Muscle of leg (tissue), 11 donors: ENCODE data around the gene KMT2D. TPM values are rescaled to one million over a fixed set of nuclear protein-coding genes. Genes with fewer than 3 reads are reported as not detected.
A peak's percentile ranks its signal among the peaks of the same experiment; 100 is the strongest.

Experiments used
- DNase-seq: peaks from one replicate; pipeline ENCODE4 v3.0.0; 2013
- H3K27ac ChIP-seq: one replicate; pipeline ENCODE4 v1.5.1; 2013; ENCODE audit warnings: mild to moderate bottlenecking, low read length, control low read depth
- H3K27me3 ChIP-seq: one replicate; pipeline ENCODE4 v1.6.1; 2013; ENCODE audit warnings: low read length; ENCODE audit not compliant: control insufficient read depth, insufficient read depth
- H3K36me3 ChIP-seq: one replicate; pipeline ENCODE4 v1.6.1; 2013; ENCODE audit warnings: low read length; ENCODE audit not compliant: control insufficient read depth, insufficient read depth
- H3K4me1 ChIP-seq: one replicate; pipeline ENCODE4 v1.6.1; 2013; ENCODE audit warnings: low read length; ENCODE audit not compliant: control insufficient read depth, insufficient read depth
- H3K4me3 ChIP-seq: one replicate; pipeline ENCODE4 v1.5.1; 2013; ENCODE audit warnings: low read length, control low read depth
- H3K9me3 ChIP-seq: replicated peaks from 2 replicates; pipeline ENCODE4 v1.6.1; 2013; ENCODE audit warnings: low read depth, low read length; ENCODE audit not compliant: control insufficient read depth
- WGBS: methylation state at CpG from one replicate; pipeline ENCODE4 v1.1.5; 2013; ENCODE audit warnings: missing lambda C conversion rate; ENCODE audit not compliant: insufficient coverage; 5-methylcytosine and 5-hydroxymethylcytosine counted together
- polyA plus RNA-seq, 8 donors: library from polyadenylated mRNA; unstranded; fragments of 120-200 nt; gene quantifications; one replicate each; pipeline versions ENCODE4 v1.2.1 to v1.2.3, GENCODE V29; 2013; ENCODE audit warnings: inconsistent platforms in 1 of 8, low replicate concordance in 1 of 8; ENCODE audit not compliant: insufficient read length in 8 of 8, insufficient read depth in 1 of 8
- total RNA-seq: library from RNA; stranded (reverse); fragments of 120-200 nt; gene quantifications from one replicate; pipeline ENCODE4 v1.2.4, GENCODE V29; 2013

Gene KMT2D
- total and polyA plus RNA-seq, 9 donors: 25.6 to 58.0 (median 44.2) TPM

DNA sequence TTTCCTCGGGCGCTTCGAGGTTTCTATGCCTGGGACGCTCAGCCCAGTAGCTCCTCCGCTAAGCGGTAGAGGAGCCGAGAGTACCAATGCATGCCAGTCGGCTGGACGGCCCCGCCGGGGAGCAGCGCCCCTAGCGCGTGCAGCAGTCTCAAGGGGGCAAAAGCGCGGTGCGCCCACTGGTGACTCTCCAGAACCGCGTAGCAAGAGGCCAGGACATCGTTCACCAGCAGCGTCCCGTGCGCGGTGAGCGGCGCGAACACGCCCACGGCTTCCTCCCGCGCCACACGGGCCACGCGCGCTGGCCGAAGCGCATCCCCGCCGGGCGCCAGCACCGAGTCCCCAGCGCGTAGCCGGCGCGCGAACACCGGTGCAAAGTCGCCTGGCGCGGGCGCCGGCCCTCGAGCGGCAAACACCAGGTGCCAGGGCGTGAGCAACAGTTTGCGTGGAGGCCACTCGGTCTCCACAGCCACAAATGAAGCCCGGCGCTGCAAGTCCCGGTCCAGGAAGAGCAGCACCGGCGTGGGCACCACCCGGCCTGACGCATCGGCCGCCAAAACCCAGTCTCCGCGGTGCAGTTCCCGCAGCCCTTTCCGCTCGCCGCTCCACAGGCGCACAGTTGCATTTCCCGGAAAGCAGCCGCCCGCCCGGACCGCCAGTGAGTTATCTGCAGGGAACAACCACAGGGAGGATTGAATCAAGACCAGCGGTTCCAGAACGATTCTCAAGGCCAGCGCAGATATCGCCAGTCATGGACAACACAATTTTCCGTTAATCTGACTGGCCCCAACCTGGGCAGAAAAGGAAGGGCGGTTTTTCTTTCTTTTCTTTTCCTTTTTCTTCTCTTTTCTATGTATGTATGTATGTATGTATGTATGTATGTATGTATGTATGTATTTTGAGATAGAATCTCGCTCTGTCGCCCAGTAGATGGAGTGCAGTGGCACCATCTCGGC is 29.5 kb upstream of the KMT2D start:
- DNase-seq: peak; percentile 62
- Histone ChIP-seq H3K36me3 (no peaks in the 10 kb centered on the region), H3K4me3 (peak overlapping the region; percentile 36), H3K27me3 (peaks cover 71% of the 10 kb centered on the region), H3K4me1 (peaks cover 60% of the 10 kb centered on the region), H3K27ac (no peak overlapping the region), H3K9me3 (no peaks in the 10 kb centered on the region)
- WGBS: under 1% methylated on average over 80 of the region's 88 CpGs

DNA sequence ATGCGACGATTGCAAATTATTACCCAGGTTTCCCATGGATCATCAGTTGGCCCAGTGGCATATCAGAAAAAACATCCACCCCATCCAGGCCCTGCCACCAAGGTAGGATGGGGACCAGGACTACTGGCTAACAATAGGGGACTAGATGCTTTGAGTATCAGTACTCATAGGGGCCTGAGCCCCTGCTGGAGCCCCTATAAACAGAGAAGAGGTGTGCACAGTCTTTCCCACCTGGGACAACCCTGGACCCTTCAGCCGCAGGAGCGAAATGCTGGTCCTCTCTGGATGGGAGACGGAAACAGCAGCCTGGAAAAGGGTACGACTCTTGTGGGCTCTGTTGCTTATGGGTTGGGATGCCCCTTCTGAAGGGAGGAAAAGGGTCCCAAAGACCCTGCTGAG is 28.3 kb upstream of the KMT2D start:
- no peaks in the 10 kb centered on the region for H3K36me3 ChIP-seq
- no peak overlapping the region for H3K4me3 ChIP-seq
- peaks cover 49% of the 10 kb centered on the region for H3K4me1 ChIP-seq
- no peak for DNase-seq
- peaks cover 59% of the 10 kb centered on the region for H3K27me3 ChIP-seq
- WGBS: 68% methylated on average over 4 of the region's 6 CpGs
- H3K27ac ChIP-seq: no peak overlapping the region
- H3K9me3 ChIP-seq: no peaks in the 10 kb centered on the region

DNA sequence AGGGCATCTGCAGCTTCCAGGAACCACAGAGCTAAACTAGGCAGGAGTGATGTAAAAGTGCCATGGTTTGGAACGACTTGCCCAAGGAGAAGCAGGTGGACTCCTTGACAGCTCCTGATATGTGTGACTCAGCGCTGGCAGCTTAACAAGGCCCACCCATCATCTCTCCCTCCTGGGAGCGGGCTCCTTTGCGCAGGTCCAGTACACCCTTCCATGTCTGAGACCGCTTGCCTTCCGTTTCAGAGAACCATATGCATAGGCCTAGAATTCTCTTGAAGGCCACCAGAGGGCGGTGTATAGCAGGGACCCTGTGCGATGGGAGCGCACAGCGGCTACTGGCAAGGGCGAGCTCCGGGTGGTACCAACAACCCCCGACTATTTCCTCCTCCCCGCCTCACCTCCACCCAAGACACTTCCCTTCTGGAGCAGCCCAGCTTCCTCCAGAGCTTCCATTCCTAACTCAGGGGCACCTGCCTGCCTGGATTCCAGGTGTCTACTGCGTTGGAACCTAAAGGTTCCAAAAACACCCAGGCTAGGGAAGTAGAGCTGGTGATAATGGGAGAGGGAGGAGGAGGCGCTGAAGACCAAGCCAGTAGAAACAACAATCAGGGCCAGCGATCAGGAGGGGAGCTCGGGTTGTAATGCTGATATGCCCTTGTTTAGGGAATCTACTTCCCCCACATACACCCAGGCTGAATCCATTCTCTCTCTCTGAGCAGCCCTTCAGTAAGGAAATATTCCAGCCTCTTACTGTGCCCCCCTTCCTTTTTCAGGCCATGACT is 27.7 kb upstream of the KMT2D start:
- peak overlapping the region; percentile 10 for H3K4me3 ChIP-seq
- H3K36me3 ChIP-seq: no peaks in the 10 kb centered on the region
- H3K4me1 ChIP-seq: peaks cover 44% of the 10 kb centered on the region
- under 1% methylated on average over 14 of the region's 18 CpGs for WGBS
- H3K27ac ChIP-seq: no peak overlapping the region
- H3K27me3 ChIP-seq: peaks cover 53% of the 10 kb centered on the region
- no peaks in the 10 kb centered on the region for H3K9me3 ChIP-seq
- peak; percentile 88 for DNase-seq

DNA sequence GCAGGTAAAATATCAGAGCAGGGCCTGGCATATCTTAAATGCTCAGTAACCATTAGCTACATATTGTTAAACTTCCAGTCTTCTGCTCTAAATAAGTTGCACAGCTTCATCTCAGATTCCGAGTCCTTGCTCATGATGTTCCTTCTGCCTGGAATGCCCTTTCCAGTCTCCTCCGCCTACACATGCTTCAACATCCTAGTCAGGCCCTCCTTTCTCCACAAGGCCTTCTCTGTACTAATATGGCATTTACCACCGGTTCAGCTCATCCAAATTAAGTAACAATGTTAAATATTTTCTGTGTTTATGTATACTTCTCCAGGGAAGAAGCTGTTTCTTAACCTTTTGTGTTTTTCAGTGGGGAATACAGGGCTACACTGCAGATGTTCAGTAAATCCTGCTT is 25.5 kb upstream of the KMT2D start:
- no peak for DNase-seq
- Histone ChIP-seq H3K4me3 (no peak overlapping the region), H3K27me3 (peaks cover 31% of the 10 kb centered on the region), H3K4me1 (peaks cover 29% of the 10 kb centered on the region), H3K9me3 (no peaks in the 10 kb centered on the region), H3K27ac (no peak overlapping the region), H3K36me3 (no peaks in the 10 kb centered on the region)
- WGBS: 82% methylated on average over 1 of the region's 3 CpGs

DNA sequence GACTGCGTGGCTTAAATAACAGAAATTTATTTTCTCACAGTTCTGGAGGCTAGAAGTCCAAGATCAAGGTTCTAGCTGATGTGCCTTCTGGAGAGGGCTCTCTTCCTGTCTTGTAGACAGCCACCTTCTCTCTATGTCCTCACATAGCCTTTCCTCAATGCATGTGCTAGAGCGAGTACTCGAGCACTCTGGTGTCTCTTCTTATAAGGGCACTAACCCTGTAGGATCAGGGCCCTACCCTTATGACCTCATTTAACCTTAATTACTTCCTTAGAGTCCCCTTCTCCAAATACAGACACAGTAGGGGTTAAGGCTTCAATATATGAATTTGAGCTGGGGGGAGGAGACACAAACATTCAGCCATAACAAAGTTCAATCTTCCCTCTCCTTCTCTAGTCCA is 23.8 kb upstream of the KMT2D start:
- no peaks in the 10 kb centered on the region for H3K36me3 ChIP-seq
- no peaks in the 10 kb centered on the region for H3K9me3 ChIP-seq
- H3K27me3 ChIP-seq: peaks cover 14% of the 10 kb centered on the region
- H3K4me3 ChIP-seq: no peak overlapping the region
- peaks cover 21% of the 10 kb centered on the region for H3K4me1 ChIP-seq
- WGBS: no CpG with 5 or more reads among the region's 3 CpGs
- H3K27ac ChIP-seq: no peak overlapping the region
- no peak for DNase-seq

DNA sequence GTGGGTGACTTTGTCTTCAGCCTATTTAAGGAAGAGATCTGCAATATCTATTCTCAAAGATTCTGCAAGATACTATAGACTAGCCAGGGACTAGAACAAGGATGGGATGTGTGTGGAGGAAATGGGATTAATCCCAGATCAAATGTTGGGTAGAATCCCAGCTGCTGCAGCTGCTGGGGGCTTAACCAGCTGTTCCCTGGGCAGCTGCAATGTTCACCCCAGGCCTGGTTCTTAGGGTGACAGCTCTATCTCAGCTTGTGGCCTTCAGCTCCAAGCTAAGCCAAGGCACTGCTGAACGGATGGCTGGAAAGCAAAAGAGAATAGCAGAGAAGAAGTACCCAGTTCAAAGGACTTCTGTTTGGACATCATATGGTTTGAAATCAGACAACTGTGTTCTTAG is 19.2 kb upstream of the KMT2D start:
- Histone ChIP-seq H3K9me3 (no peaks in the 10 kb centered on the region), H3K4me1 (peaks cover 8% of the 10 kb centered on the region), H3K36me3 (no peaks in the 10 kb centered on the region), H3K27ac (peak overlapping the region; percentile 67), H3K27me3 (no peaks in the 10 kb centered on the region), H3K4me3 (no peak overlapping the region)
- DNase-seq: peak; percentile 84
- WGBS: 78% methylated on average over 1 of the region's 1 CpG

DNA sequence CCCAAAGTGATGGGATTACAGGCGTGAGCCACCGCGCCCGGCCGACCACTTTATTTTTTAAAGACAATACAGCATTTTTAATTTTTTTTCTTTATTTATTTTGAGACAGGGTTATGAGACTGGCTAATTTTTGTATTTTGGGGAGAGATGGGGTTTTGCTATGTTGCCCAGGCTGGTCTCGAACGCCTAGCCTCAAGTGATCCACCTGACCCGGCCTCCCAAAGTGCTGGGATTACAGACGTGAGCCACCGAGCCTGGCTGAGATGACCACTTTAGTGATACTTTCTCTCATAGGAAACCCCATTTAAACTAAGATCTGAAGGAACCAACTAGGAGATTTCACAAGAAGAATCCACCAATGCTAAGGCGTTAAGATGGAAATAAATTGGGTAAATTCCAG is 10.4 kb upstream of the KMT2D start:
- H3K4me3 ChIP-seq: no peak overlapping the region
- no peaks in the 10 kb centered on the region for H3K9me3 ChIP-seq
- H3K27ac ChIP-seq: no peak overlapping the region
- peaks cover 13% of the 10 kb centered on the region for H3K4me1 ChIP-seq
- no peaks in the 10 kb centered on the region for H3K27me3 ChIP-seq
- DNase-seq: no peak
- WGBS: no CpG with 5 or more reads among the region's 11 CpGs
- peaks cover 3% of the 10 kb centered on the region for H3K36me3 ChIP-seq

DNA sequence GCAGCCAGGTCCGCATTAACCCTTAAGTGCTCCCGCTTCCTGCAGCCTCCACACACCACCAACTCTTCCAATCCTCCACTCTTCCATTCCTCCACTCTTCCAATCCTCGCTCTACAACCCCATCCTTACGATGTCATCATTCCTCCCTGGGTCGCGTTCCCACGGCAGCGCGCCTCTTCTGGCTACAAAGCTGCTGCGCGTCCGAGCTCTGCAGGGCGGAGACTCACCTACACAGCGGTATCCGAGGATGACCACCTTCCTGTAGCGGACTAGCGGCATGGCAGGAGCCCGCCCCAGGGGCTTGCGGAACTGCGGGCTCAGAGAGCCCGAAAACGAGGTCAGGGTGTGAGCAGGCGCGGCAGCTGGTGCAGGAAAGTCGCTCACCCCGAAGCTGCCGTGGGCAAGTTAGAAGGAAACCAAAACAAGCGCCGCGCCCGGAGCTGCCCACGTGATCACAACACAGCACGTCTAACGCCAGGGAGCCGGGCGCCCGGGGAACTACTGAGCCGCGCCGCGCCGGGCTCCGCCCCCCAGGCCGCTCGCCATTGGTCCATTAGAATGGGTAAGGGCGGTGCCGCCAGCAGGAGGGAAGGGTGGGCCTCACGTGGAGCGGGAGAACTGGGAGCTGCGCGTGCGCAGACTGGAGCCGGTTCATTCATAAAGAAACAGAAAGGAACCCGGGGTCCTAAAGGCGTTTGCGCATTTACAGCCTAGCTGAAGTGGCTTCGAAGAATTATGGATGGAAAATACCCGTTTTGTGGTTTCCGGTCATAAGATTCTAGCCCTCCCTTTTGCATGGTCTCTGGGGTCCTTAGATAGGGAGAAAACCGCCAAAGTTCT is 9.1 kb upstream of the KMT2D start, which contains the start of gene RHEBL1:
Gene RHEBL1 (minus strand): TSS at position 473 of the 840 bp plus-strand sequence. CDS start 194 bp downstream, at position 279.
- peak within 1 kb of the TSS; percentile 80 for H3K27ac ChIP-seq
- DNase-seq: peak; percentile 98
- no peaks in the 10 kb centered on the region for H3K9me3 ChIP-seq
- H3K36me3 ChIP-seq: peaks cover 8% of the 10 kb centered on the region
- H3K4me3 ChIP-seq: peak within 1 kb of the TSS; percentile 90
- H3K4me1 ChIP-seq: peaks cover 13% of the 10 kb centered on the region
- under 1% methylated on average over 59 of the region's 60 CpGs for whole genome bisulfite sequencing
- H3K27me3 ChIP-seq: no peaks in the 10 kb centered on the region

DNA sequence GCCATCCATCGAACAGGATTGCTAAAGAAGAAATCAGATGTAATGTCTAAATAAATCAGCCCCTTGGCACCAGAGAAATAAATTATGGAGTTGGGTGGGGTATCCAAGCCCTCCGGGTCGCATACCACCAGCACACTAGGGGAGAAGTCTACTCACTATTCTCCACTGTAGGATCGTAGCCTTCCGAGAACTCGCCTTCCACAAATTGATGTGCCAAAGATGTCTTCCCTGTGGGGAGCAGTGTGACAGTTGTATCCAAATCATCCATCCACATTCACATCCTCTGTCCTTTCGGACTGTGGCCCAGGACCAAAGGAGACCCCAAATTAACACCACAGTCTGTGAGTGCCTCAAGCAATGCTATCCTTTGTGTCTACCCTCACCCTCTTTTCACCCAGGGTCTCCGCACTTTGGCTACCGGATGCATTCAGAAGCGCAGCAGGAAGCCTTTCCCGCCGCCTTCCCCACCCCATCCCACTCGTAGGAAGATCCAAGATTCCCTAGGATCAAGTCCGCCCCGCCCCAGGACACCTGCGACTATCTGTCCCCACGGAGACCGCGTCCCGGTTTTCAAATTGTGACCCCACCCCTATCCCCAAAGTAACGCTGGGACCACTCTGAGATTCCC is 8.4 kb upstream of the KMT2D start:
- no peaks in the 10 kb centered on the region for H3K27me3 ChIP-seq
- H3K9me3 ChIP-seq: no peaks in the 10 kb centered on the region
- H3K4me1 ChIP-seq: peaks cover 13% of the 10 kb centered on the region
- H3K27ac ChIP-seq: peak overlapping the region; percentile 80
- WGBS: under 1% methylated on average over 15 of the region's 21 CpGs
- H3K4me3 ChIP-seq: peak overlapping the region; percentile 90
- peaks cover 8% of the 10 kb centered on the region for H3K36me3 ChIP-seq
- no peak for DNase-seq
